OCI-LY7 (cell line): ENCODE results near the gene ASB12.

Experiments
- EZH2phosphoT487 ChIP-seq: fragments of 200-600 bp; sonication (generic); IDR thresholded peaks from 2 replicates; pipeline ENCODE4 v1.6.1; 2018; ENCODE audit warnings: low read depth, borderline replicate concordance, mild to moderate bottlenecking, mixed run types, antibody characterized with exemption, low read length, moderate library complexity, mixed read lengths
- TF ChIP-seq, protein P1 (sequence below): fragments of 200-600 bp; sonication (generic); conservative IDR thresholded peaks from 2 replicates; pipeline ENCODE4 v1.5.1; 2014; ENCODE audit warnings: mild to moderate bottlenecking, antibody characterized with exemption, low read length, moderate library complexity, mixed read lengths

DNA sequence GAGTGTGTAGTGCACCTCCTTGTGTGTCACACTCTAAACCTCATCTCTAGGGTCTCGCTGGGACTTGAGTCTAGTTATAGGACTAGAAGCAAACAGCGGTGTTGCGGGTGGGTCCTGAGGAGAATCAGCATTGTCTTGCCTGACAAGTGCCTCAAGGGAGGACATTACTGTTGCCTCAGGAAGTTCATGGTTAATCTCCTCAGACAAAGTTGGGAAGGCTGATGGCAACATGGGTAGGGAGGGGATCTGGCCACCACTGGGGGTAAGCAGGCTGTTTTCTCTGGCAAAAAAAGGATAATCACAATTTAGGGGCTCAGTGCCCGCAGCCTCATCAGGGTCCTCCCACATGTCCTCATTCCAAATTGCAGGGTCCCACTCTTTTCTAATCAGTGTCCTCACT lies 12.4 kb downstream of the ASB12 start:
- TF ChIP-seq, protein P1, sequence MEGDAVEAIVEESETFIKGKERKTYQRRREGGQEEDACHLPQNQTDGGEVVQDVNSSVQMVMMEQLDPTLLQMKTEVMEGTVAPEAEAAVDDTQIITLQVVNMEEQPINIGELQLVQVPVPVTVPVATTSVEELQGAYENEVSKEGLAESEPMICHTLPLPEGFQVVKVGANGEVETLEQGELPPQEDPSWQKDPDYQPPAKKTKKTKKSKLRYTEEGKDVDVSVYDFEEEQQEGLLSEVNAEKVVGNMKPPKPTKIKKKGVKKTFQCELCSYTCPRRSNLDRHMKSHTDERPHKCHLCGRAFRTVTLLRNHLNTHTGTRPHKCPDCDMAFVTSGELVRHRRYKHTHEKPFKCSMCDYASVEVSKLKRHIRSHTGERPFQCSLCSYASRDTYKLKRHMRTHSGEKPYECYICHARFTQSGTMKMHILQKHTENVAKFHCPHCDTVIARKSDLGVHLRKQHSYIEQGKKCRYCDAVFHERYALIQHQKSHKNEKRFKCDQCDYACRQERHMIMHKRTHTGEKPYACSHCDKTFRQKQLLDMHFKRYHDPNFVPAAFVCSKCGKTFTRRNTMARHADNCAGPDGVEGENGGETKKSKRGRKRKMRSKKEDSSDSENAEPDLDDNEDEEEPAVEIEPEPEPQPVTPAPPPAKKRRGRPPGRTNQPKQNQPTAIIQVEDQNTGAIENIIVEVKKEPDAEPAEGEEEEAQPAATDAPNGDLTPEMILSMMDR, result no peak
- TF ChIP-seq EZH2phosphoT487, result no peak
